Measurements from ENCODE around the gene MARCKSL1. TPM values are rescaled to one million over a fixed set of nuclear protein-coding genes. Genes with fewer than 3 reads are reported as not detected.

MARCKSL1 gene
- total RNA-seq, 1 donor from 2014 or later: 26.7 TPM

DNA sequence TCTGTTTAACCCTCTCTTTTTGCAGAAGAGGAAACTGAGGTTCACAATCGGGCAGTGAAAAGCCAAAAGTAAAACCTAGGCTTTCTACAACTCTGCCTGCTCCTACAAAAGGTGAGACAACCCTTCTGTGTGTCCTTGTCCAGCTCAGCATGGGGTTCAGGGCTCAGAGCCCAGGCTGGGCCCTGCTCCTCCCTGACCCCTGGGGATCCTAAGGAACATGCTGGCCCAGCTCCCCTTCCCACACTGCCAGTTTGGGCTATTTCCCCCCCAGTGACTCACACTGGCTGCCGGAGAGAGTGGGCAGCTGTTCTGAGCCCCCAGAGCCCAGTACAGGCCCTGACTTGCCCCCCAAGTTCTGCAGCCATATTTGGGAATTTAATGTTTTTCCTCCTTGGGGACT is 17.4 kb upstream of the MARCKSL1 start:
- intact Hi-C loops (cut with micrococcal nuclease): no loop called here

DNA sequence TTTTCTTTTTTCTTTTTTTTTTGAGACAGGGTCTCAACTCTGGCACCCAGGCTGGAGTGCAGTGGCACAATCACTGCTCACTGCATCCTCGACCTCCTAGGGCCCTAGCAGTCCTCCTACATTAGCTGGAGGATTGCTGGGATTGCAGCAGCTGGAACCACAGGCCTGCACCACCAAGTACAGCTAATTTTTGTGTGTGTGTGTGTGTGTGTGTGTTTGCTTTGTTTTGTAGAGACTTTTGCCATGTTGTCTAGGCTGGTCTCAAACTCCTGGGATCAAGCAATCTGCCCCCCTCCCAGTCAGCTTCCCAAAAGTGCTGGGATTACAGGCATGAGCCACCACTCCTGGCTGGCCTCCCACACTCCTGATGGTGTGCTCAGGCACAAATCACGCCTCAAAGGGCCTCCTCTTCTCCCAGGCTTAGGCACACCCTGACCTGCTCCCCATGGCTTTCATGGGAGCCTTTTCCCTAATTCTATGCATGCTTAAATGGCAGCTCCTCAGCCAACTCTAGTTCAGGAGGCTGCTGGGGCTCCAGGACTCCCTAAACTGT is 16.9 kb upstream of the MARCKSL1 start:
- intact Hi-C loops (cut with micrococcal nuclease): no loop called here

DNA sequence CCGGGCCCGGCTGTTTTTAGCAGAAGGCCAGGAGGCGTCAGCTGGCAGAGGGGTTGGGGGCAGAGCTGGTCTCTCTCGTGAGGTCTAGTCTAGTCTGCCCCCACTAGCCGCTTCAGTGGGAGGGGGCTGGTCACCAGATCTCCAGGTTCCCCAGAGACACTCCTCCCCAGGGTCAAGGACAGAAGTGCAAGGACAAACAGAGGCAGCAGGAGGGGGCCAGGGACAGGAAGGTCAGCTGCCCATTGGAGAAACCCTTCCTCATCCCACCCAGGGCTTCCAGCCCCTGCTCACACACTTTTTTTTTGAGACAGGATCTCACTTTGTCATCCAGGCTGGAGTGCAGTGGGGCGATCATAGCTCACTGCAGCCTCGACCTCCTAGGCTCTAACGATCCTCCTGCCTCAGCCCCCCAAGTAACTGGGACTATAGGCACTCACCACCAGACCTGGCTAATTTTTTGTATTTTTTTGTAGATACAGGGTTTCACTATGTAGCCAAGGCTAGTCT is 16.3 kb upstream of the MARCKSL1 start:
- intact Hi-C loops (cut with micrococcal nuclease): no loop called here

DNA sequence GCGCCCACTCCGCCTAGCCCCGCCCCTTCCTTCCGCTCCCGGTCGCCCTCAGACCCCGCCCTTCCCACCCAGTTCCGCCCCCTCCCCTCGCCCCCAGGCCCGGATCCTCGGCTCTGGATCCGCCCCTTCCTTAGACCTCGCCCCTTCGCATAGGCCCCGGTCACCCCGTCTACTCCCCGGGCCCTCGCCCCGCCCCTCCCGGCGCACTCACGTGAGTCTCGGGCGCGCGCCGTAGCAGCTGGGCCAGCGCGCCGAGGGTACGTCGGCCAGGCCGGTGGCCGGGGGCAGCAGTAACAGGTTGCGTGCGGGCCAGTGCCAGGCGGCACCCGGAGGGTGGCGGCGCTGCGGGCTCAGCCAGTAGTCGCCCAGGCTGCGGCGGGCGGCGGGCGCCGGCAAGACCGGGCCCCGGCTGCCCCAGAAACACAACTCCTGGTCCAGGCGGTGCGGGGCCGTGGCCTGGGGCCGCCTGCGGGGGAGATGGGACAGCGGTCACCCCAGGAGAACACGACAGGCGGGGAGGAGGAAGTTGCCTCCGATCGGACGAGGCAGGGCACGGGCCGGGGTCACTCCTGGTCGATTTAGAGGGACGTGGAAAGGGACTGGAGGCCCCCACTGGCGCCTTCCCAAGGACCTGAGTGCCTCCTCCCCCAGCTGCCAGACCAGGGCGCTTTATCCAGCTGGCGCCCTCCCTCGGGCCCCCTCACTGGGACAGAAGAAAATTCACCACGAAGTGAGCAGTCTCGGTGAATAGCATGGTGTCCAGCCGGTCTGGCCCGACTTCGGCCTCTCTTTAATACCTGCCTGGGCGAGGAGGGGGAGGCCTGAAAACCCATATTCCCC is 15.6 kb upstream of the MARCKSL1 start:
- intact Hi-C loops (cut with micrococcal nuclease): loop anchor here (1.0 kb wide), 10 partner anchors 9 to 338 kb away; partner anchors contain the start of genes BSDC1, EIF3I, HDAC1 and KHDRBS1

DNA sequence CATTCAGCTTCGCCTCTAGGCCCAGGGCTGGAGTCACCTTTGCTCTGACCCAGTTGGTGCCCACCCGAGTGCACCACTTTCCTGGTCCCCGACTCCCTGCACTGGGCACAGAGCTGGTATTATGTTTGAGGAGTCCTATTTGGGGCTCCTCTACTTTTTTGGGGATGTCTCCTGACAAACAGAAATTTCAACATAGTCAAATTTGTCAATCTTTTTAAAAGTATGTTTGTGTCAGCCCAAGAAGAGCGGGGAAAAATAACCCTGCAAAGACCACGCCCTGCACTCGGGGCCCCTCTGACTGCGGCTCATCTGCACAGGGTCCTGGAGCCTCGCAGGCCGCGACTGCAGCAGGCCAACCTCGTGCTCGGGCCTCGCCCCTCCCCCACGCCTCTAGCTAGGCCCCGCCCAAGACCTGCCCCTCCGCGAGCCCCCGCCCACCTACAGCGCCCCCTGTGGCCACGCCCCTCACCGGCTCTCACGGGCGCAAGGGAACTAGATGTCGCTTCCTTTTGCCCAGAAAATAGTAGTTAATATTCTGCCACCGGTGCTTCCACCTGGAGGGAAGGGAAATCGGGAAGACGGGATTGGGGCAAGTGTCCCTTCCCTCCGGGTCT is 14.9 kb upstream of the MARCKSL1 start:
- intact Hi-C loops (cut with micrococcal nuclease): loop anchor here (1.0 kb wide), 10 partner anchors 9 to 338 kb away; partner anchors contain the start of genes BSDC1, EIF3I, HDAC1 and KHDRBS1

- intact Hi-C loops (cut with micrococcal nuclease): no loop called here
These were observed 13.2 kb upstream of the MARCKSL1 start for GRCh38 chr1:32349211-32349708.

DNA sequence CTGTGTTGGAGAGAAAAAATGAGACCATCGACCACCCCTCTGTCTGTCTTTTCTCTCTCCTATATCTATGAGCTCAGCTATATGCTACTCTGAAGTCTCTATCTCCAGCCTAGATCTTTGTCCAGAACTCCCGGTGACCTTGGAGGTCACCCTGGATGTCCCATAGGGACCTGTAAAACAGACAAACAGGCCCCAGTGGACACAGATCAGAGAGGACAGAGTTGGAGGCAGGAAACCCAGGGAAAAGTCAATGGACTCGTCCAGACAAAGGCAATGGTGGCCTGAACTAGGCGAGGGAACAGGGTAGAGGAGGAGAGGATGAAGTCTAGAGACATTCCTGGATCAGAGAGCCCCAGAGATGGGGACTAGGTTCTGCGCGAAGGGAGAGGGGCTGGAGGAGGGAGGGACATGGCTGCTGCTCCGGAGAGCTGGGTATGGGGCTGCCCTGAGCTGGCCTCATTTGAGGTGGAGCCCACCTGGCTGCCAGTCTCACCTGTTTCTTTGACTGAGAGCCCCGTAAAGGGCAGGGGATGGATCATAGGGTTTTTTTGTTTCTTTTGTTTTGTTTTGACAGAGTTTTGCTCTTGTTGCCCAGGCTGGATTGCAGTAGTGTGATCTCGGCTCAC is 10.6 kb upstream of the MARCKSL1 start:
- intact Hi-C loops (cut with micrococcal nuclease): no loop called here

GRCh38 chr1:32345289-32345827 is 9.3 kb upstream of the MARCKSL1 start:
- intact Hi-C loops (cut with micrococcal nuclease): no loop called here

DNA sequence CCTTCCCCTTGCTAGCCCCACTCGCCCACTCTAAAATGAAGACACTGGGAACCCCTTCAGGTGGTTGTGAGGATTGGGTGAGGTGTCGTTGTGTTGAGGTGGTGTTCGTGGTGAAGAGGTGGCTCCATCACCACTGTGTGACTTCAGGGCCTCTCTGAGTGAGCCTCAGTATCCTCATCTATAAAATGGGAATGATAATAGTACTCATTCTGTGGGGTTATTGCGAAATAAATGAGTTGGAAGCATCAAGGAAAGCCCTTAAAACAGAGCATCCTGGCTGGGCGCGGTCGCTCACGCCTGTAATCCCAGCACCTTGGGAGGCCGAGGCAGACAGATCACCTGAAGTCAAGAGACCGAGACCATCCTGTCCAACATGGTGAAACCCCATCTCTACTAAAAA is 6.7 kb upstream of the MARCKSL1 start:
- intact Hi-C loops (cut with micrococcal nuclease): loop anchor here (1.0 kb wide), 1 partner anchor 9 kb away; no protein-coding TSS in a partner anchor

GRCh38 chr1:32341971-32342370 is 5.9 kb upstream of the MARCKSL1 start:
- intact Hi-C loops (cut with micrococcal nuclease): loop anchor here (1.0 kb wide), 1 partner anchor 9 kb away; no protein-coding TSS in a partner anchor

- intact Hi-C loops (cut with micrococcal nuclease): no loop called here
These were observed 5.2 kb upstream of the MARCKSL1 start for GRCh38 chr1:32341186-32341757.

GRCh38 chr1:32339363-32339978 is 3.4 kb upstream of the MARCKSL1 start:
- intact Hi-C loops (cut with micrococcal nuclease): no loop called here

- intact Hi-C loops (cut with micrococcal nuclease): no loop called here
These were observed 2.7 kb upstream of the MARCKSL1 start for GRCh38 chr1:32338637-32339145.

- intact Hi-C loops (cut with micrococcal nuclease): loop anchor here (1.0 kb wide), 1 partner anchor 13 kb away; no protein-coding TSS in a partner anchor
These were observed 2.0 kb upstream of the MARCKSL1 start for GRCh38 chr1:32337855-32338636.

GRCh38 chr1:32336963-32337675 is 1.1 kb upstream of the MARCKSL1 start:
- intact Hi-C loops (cut with micrococcal nuclease): loop anchor here (1.0 kb wide), 4 partner anchors 14 to 57 kb away; partner anchors contain the start of gene BSDC1

DNA sequence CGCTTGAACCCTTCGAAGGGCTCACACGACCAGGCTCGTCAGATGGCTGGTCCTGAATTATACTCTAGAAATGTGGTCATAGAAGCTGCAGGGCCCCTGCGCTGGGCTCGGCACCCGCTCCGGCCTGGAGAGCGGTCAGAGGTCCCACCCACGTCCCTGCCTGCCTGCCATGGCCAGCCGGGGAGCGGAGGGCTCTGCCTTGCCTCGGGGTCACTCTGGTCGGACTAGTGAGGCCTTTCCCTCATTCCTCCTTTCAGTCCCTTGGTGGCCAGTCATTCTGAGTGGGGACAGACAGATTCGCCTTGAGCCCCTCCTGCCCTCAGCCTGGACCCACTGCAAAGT is 529 bp upstream of the MARCKSL1 start:
- intact Hi-C loops (cut with micrococcal nuclease): loop anchor here (1.0 kb wide), 3 partner anchors 14 to 58 kb away; partner anchors contain the start of gene BSDC1

- intact Hi-C loops (cut with micrococcal nuclease): loop anchor here (1.0 kb wide), 2 partner anchors 37 to 79 kb away; no protein-coding TSS in a partner anchor
These were observed 571 bp downstream of the MARCKSL1 start for GRCh38 chr1:32335535-32335789.

- intact Hi-C loops (cut with micrococcal nuclease): loop anchor here (1.0 kb wide), 2 partner anchors 37 to 79 kb away; no protein-coding TSS in a partner anchor
These were observed 1.0 kb downstream of the MARCKSL1 start for GRCh38 chr1:32334864-32335534.
